Left cardiac atrium (tissue), 4 donors: ENCODE data around the gene LPCAT3. TPM values are rescaled to one million over a fixed set of nuclear protein-coding genes. Genes with fewer than 3 reads are reported as not detected.

ENCODE experiments used
- ATAC-seq, 2 donors: fragments of 200-7000 bp; cut with Tn5 transposase; one replicate each; pipeline ENCODE4 v1.9.1; 2020; ENCODE audit warnings: mild to moderate bottlenecking in 2 of 2, moderate library complexity in 2 of 2
- DNase-seq: peaks from one replicate; pipeline ENCODE4 v3.0.0-alpha.2; 2020
- intact Hi-C, 2 donors: fragments of 100-400 bp; cut with DNase I; formaldehyde crosslinking; loops; one replicate each; pipeline versions ENCODE4 v1.14.1 to v1.15.1; 2022 to 2023
- total RNA-seq, 2 donors: library from RNA; stranded (reverse); fragmentation: NEBNext Ultra II Directional; extraction: Animal tissue kit (Norgen Biotek cat#: 25700); gene quantifications; one replicate each; pipeline ENCODE4 v1.2.1, GENCODE V29; 2021
- donor health status: DM: no; HTN: yes; CAD: no.
- donor health status: DM: no; HTN: yes; CAD: no; lungs with severe emphysema.
- donor health status: DM: yes; HTN: yes; CAD: no.
- donor health status: Dilated cardiomyopathy.

LPCAT3 gene
- total RNA-seq, 2 donors from 2014 or later: 22.6 to 29.4 TPM

DNA sequence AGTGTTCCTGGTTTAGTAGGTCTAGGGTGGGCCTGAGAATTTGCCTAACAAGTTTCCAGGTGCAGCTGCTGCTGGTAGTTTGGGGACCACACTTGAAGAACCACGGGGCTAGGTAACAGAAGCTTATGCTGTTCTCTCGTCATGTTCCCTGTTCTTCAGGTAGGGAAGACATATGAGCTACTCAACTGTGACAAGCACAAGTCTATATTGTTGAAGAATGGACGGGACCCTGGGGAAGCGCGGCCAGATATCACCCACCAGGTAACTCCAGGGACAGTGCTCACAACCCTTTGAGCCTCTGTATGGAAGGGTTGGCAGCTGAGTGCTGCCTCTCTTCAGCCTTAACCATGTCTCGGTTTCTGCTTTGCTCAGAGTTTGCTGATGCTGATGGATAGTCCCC lies 44.1 kb downstream of the LPCAT3 start:
- no peak for DNase-seq
- intact Hi-C loops: no loop called here
- ATAC-seq: no peak

DNA sequence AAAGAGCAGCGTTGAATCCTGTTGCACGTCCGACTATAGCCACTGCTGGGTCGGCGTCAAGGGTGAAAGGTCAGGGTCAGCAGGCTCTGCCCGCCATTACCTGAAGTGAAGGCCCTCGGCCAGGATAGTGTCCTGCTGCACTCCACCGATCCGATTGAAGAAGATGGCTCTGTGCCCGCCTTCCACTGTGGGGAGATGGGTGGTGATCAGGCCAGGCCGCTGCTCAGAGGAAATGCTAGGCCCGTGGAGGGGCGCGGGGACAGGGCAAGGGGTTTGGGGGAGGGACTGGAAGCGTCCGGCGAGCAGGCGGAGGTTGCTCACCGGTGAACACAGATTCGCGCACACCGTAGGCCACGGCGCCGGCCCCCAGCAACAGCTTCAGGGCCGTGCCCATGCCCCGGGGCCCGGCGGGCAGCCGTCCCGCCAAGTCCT lies 48.2 kb downstream of the LPCAT3 start:
- DNase-seq (peak; percentile 49), ATAC-seq (peak; percentile 30 to 39)
- intact Hi-C loops: no loop called here

DNA sequence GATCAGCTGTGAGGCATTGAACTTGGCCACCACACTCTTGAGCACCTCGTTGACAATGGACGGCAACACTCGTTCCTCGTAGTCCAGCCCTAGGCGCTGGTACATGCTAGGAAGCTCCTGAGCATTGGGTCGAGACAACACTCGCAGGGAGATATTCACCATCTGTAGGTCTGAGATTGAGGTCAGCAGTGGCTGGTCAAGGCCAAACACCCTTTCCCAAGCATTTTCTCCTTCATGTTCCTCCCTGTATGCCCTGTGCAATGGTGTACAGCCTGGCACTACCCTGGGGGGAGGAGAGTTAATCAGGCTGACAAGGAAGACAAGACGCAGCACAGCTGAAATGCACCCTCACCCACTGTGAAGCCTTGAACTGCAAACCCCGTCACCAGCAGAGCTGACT lies 49.9 kb downstream of the LPCAT3 start:
- ATAC-seq (no peak), DNase-seq (peak; percentile 16)
- intact Hi-C loops: no loop called here

- ATAC-seq (no peak), DNase-seq (peak; percentile 14)
- intact Hi-C loops: no loop called here
Observed at GRCh38 chr12:6967651-6968100, 50.6 kb downstream of the LPCAT3 start.

DNA sequence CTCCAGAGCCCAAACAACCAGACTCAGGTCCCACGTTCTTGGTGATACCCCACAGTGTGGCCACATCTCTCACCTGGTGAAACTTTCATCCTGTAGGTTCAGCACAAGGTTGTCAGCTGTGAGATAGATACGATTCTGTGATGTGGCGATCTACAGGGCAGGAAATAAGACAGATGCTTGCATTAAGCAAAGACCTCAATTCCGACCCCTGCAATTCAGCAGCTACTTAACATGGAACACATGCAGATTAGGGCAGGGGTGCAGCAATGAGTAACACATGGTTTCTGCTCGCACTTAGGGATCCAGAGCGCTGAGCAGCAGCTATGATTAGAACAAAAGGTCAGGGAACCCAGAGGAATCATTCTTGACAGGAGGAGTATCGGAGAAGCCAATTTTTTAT lies 51.9 kb downstream of the LPCAT3 start:
- peak; percentile 1 for DNase-seq
- intact Hi-C loops: no loop called here
- ATAC-seq: no peak

GRCh38 chr12:6965714-6966113 lies 52.6 kb downstream of the LPCAT3 start:
- intact Hi-C loops: loop anchor here in 1 of 2 donors (2.0 kb wide), 1 partner anchor 43 kb away; no protein-coding TSS in a partner anchor
- no peak for ATAC-seq
- DNase-seq: peak; percentile 5

DNA sequence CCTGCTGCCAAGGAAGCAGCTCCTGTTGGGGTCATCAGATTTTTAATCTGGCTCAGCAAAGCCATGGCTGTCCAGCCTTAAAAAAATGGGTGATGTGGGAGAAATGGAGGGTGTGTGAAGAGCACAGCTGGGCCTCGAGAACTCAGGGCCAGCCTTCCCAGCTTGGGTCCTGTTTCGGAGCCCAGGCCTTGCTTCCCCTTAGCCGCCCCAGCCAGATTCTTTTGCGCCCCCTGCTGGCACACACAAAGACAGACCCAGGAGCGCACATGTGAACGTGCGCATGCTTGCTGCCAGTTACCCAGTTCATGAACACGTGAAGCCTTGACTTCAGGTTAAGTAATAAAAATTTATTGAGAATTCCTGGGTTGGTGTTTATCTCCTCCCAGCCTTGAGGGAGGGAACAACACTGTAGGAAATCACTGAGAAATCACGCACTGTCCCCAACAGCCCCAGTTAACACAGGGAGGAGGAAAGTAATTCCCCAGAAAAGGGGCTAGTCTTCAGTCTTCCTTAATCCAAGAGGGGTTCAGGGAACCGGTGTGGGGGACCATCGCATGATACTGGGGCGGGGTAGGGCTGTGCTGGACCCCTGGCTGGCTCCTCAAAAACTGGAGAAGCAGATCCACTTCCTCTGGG lies 53.1 kb downstream of the LPCAT3 start:
- DNase-seq (peak; percentile 91), ATAC-seq (peak; percentile 69 to 76)
- intact Hi-C loops: loop anchor here in 1 of 2 donors (2.0 kb wide), 1 partner anchor 42 kb away; no protein-coding TSS in a partner anchor

DNA sequence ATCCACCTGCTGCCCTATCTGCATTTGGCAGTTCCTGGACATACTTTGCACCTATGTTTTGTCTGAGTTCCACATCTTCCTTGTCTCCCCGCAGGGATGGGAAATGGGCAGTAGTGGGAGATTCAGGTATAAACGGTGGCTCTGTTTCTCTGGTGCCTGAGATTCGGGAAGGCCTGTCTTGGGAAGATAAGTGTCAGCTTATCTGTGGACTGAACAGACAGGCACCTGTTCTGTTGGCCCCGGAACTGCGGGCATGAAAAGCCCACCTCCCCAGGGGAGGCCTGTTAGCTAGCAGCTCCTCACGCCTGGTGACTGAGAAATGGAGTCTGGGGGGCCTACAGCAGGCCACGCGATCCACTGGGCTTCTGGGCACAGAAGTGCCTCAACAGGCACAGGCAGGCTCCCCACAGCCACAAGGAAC lies 53.7 kb downstream of the LPCAT3 start:
- ATAC-seq: no peak
- intact Hi-C loops: loop anchor here in 1 of 2 donors (2.0 kb wide), 1 partner anchor 42 kb away; no protein-coding TSS in a partner anchor
- no peak for DNase-seq

GRCh38 chr12:6963791-6964413 lies 54.4 kb downstream of the LPCAT3 start:
- ATAC-seq (no peak), DNase-seq (peak; percentile 33)
- intact Hi-C loops: loop anchor here in 1 of 2 donors (2.0 kb wide), 1 partner anchor 41 kb away; no protein-coding TSS in a partner anchor

GRCh38 chr12:6963016-6963731 lies 55.1 kb downstream of the LPCAT3 start:
- DNase-seq (no peak), ATAC-seq (no peak)
- intact Hi-C loops: no loop called here

GRCh38 chr12:6962285-6963015 lies 55.8 kb downstream of the LPCAT3 start:
- intact Hi-C loops: no loop called here
- ATAC-seq (no peak), DNase-seq (peak; percentile 31)

DNA sequence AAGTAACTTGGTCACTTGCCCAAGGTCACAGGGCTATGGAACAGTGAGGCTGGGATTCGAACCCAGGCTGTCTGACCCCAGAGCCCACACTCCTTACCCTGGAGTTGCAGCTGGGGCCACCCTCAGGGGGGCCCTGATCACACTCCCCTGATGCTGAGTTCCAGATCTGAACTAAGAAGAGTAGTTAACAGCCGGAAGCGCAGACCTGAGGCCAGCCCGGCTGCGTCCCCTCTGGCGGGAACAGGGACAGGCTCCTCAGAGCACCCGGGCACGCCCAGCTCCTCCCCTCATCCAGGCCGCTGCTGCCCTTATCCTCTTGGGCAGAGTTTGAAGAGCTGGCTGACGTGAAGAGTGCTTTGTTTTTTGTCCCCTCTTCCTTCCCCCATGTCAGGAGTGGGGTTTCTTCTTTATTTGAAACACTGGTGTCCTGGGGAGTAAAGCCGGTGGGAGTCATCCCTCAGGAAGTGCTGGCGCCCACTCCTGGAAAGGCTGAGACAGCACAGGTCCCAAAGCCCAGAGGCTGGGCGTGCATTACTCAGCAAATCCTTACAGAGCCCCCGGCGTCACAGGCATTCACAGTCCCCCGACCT lies 56.5 kb downstream of the LPCAT3 start:
- intact Hi-C loops: loop anchor here in 1 of 2 donors (2.0 kb wide), 1 partner anchor 17 kb away; the partner anchor contains the start of gene C12orf57
- peak; percentile 38 to 50 for ATAC-seq

GRCh38 chr12:6961278-6961694 lies 57.0 kb downstream of the LPCAT3 start:
- peak; percentile 32 to 45 for ATAC-seq
- DNase-seq: peak; percentile 75
- intact Hi-C loops: loop anchor here in 1 of 2 donors (2.0 kb wide), 1 partner anchor 16 kb away; the partner anchor contains the start of gene C12orf57

More for the DNA sequence above, 56.5 kb downstream of the LPCAT3 start:
- DNase-seq: peak; percentile 77

DNA sequence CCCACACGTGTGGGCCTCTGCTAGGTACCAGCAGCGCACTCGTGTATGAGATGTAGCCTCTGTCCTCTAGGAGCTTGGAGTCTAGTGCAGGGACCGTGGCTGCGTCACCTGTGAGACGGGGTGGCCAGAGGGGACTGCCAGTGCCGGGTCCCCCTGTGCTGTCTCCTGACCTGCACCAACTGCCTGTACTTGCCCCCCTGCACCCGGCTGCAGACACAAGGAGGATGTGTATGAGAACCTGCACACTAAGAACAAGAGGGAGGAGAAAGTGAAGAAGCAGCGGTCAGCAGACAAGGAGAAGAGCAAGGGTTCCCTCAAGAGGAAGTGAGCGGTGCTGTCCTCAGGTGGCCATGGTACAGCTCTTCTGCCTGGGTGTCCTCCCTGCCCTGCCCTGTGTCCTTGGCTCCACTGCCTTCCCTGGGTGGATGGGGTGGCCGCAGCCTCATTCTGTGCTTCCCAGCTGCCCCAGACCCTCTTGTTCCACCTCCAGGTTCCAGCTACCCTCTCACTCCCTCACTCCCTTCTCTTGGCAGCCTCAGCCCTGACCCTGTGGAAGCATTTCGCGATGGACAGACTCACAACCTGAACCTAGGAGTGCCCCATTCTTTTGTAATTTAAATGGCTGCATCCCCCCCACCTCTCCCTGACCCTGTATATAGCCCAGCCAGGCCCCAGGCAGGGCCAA lies 57.5 kb downstream of the LPCAT3 start:
- DNase-seq (no peak), ATAC-seq (no peak)
- intact Hi-C loops: loop anchor here in 1 of 2 donors (2.0 kb wide), 1 partner anchor 16 kb away; the partner anchor contains the start of gene C12orf57

DNA sequence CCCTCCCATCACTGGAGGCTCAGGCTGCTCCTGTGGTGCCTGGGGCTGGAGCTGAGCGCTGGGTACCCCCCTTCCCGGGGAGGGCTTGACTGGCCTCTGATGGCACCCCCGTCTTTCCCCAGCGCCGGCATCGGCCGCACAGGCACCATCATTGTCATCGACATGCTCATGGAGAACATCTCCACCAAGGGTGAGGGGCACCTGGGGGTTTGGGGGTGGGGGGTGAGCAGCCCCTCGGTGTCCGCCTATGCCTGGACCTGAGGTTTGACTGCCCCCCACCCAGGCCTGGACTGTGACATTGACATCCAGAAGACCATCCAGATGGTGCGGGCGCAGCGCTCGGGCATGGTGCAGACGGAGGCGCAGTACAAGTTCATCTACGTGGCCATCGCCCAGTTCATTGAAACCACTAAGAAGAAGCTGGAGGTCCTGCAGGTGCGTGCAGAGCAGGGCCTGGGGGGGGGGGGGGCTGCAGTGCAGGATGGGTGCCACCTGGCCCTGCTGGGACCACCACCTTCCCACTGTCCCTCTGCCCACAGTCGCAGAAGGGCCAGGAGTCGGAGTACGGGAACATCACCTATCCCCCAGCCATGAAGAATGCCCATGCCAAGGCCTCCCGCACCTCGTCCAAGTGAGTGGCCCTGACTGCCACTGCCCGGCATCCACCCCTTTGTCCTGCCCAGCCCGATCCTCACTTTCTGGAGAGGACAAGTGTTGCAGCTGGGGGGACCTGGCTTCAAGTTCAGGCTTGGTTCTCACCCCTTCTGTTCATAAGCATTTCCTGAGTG lies 58.3 kb downstream of the LPCAT3 start:
- no peak for ATAC-seq
- intact Hi-C loops: loop anchor here in 1 of 2 donors (2.0 kb wide), 1 partner anchor 15 kb away; the partner anchor contains the start of gene C12orf57
- DNase-seq: peak; percentile 25

DNA sequence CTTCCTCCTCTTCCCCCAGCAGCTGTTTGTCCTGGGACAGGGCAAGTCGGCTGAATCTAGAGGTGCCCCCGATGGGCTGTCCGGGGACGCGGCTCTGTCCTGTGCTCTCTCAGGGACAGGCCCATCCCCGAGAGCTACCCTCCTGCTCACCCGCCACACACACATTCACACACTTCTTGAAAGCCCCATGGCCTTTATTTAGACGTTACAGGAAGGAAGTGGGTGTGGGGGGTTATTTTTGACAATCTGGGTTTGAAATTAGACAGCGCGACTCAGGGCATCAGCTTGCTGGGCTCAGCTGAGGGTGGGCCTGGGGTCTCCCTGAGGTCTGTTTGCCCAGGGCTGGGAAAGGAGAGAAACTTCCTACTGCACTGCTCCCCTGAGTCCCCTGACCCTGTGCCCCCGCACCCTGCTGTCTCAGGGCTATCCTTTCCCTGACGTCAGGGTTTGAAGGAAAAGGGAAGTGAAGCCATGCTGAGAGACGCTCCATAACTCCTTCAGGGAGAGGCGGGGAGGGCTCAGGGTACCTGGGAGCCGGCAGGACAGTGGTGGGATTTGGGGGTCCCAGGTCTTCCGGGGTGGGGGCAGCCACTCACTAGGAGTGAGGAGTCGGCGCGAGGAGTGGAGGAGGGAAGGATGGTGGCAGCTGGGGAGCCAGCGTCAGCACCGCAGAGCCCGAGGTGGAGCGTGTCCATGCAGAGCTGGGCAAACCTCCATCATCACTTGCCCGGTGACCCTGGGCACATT lies 59.0 kb downstream of the LPCAT3 start:
- peak; percentile 17 to 25 for ATAC-seq
- DNase-seq: peak; percentile 34

More for the DNA sequence above, 59.0 kb downstream of the LPCAT3 start:
- intact Hi-C loops: no loop called here
